Type B pancreatic cell (in vitro differentiated cells): ENCODE measurements around the gene SMARCB1. TPM values are rescaled to one million over a fixed set of nuclear protein-coding genes. Genes with fewer than 3 reads are reported as not detected.

Source experiments
- DNase-seq: peaks from one replicate; pipeline ENCODE4 v3.0.0; 2021; ENCODE audit warnings: mixed read lengths; ENCODE audit not compliant: unreplicated experiment; ENCODE audit errors: extremely low spot score
- H3K27ac Mint-ChIP-seq: 2 replicates; pipeline ENCODE4 v1.8.0; 2021; ENCODE audit warnings: mild to moderate bottlenecking, mixed read lengths
- H3K27me3 Mint-ChIP-seq: 2 replicates; pipeline ENCODE4 v1.8.0; 2021; ENCODE audit warnings: mixed read lengths
- H3K36me3 Mint-ChIP-seq: 2 replicates; pipeline ENCODE4 v1.8.0; 2021; ENCODE audit warnings: mixed read lengths
- H3K4me1 Mint-ChIP-seq: one replicate; pipeline ENCODE4 v1.8.0; 2021; ENCODE audit warnings: mixed read lengths; ENCODE audit not compliant: unreplicated experiment
- H3K4me3 Mint-ChIP-seq: 2 replicates; pipeline ENCODE4 v1.8.0; 2021; ENCODE audit warnings: mild to moderate bottlenecking, mixed read lengths
- H3K9me3 Mint-ChIP-seq: 2 replicates; pipeline ENCODE4 v1.8.0; 2021; ENCODE audit warnings: mixed read lengths
- total RNA-seq: library from RNA; stranded (reverse); gene quantifications from 2 replicates; pipeline ENCODE4 v1.2.1, GENCODE V29; 2021; ENCODE audit warnings: low replicate concordance
- TF ChIP-seq, protein P1 (sequence below): fragments of 200-600 bp; sonication (generic); conservative IDR thresholded peaks from 2 replicates; pipeline ENCODE4 v1.5.0; 2021; ENCODE audit warnings: antibody characterized with exemption, mild to moderate bottlenecking

Gene SMARCB1
- total RNA-seq, 1 donor from 2014 or later, result 159 TPM

DNA sequence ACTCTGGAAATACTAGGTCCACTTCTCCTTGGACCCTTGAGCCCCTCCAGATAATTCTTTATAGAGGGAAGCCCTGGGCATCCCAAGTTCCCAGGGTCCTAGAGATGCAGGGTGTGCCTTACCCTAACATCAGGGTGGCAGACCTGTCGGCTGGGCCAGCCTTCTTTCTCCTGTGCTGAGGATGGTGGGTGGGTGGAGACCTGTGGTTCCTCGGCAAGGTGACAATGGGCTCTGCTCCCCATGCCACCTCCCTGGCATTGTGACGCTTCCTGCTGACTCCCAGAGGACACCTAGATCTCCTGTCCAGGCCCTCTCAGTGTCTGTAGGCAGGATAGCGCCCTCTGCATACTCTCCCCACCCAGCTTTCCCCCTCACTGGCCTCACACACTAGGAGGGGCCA, 55.8 kb downstream of the SMARCB1 start:
- no peak overlapping the region for H3K4me3 Mint-ChIP-seq
- no peak for DNase-seq
- peaks cover 4% of the 10 kb centered on the region for H3K36me3 Mint-ChIP-seq
- peaks cover 45% of the 10 kb centered on the region for H3K4me1 Mint-ChIP-seq
- TF ChIP-seq, protein P1, sequence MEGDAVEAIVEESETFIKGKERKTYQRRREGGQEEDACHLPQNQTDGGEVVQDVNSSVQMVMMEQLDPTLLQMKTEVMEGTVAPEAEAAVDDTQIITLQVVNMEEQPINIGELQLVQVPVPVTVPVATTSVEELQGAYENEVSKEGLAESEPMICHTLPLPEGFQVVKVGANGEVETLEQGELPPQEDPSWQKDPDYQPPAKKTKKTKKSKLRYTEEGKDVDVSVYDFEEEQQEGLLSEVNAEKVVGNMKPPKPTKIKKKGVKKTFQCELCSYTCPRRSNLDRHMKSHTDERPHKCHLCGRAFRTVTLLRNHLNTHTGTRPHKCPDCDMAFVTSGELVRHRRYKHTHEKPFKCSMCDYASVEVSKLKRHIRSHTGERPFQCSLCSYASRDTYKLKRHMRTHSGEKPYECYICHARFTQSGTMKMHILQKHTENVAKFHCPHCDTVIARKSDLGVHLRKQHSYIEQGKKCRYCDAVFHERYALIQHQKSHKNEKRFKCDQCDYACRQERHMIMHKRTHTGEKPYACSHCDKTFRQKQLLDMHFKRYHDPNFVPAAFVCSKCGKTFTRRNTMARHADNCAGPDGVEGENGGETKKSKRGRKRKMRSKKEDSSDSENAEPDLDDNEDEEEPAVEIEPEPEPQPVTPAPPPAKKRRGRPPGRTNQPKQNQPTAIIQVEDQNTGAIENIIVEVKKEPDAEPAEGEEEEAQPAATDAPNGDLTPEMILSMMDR, result no peak
- peak overlapping the region; percentile 58 for H3K27ac Mint-ChIP-seq
- H3K27me3 Mint-ChIP-seq, result peaks cover 24% of the 10 kb centered on the region
- H3K9me3 Mint-ChIP-seq, result no peaks in the 10 kb centered on the region

DNA sequence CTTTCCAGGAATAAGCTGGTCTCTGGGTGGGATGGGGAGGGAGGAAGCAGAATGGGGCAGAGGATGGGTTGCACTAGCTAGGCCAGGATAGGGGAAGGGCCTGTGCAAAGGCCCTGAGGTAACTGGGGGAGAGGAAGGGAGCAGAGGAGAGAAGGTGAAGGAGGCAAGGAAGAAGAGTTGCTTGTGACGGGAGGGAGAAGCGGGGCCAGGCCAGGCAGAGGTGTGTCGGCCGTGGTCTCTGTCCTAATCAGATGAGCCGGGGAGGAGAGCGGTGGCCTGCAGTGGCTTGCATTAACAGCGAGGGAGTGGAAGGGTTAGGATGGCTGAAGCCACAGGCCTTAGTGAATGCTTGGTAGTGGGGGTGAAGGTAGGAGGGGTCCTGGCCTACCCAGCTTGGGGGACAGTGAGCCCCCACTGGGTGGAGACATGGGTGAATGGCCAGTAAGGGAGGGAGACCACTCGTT, 58.0 kb downstream of the SMARCB1 start:
- peaks cover 28% of the 10 kb centered on the region for H3K4me1 Mint-ChIP-seq
- H3K27me3 Mint-ChIP-seq, result peaks cover 17% of the 10 kb centered on the region
- H3K36me3 Mint-ChIP-seq, result no peaks in the 10 kb centered on the region
- H3K4me3 Mint-ChIP-seq, result no peak overlapping the region
- no peak overlapping the region for H3K27ac Mint-ChIP-seq
- no peak for DNase-seq
- TF ChIP-seq, protein P1, result no peak
- no peaks in the 10 kb centered on the region for H3K9me3 Mint-ChIP-seq

DNA sequence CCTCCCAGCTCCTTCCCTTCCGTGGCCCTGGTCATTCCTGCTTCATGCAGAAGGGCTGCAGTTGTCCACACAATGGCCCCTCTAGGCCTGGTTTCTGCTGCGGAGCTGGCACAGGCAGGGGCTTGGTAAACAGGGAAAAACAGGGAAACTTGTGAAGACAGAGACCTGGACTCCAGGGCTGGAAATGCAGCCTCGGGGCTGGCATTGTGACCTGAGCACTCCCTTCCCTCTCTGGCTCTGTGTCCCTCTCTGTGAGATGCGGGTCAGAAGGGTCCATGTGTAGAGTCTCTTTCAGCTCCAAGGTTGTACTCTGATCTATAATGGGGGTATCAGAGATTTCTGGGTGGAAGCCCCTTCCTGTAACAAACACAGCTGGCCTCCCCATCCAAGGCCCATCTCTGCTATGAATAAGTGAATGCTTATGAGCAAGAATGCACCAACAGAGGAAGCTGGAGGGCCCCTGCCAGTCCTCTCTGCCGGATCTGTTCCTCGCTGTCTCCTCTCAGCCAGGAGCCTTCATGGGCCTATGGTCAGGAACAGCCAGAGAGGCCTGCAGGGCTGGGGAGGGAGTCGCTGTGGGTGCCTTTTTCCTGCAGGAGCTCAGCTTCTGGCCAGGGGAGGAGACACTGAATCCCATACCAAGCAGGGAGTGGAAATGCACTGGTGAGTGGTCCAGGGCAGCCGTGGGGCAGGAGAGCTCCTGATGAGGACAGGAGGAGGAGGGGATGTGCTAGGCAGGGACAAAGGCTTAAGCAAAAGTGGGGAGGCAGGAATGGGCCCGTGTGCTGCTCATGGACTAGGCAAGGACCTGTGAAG, 58.7 kb downstream of the SMARCB1 start:
- H3K36me3 Mint-ChIP-seq, result no peaks in the 10 kb centered on the region
- no peak overlapping the region for H3K27ac Mint-ChIP-seq
- peaks cover 27% of the 10 kb centered on the region for H3K4me1 Mint-ChIP-seq
- TF ChIP-seq, protein P1, result no peak
- no peak for DNase-seq
- peaks cover 13% of the 10 kb centered on the region for H3K27me3 Mint-ChIP-seq
- no peak overlapping the region for H3K4me3 Mint-ChIP-seq
- H3K9me3 Mint-ChIP-seq, result no peaks in the 10 kb centered on the region

DNA sequence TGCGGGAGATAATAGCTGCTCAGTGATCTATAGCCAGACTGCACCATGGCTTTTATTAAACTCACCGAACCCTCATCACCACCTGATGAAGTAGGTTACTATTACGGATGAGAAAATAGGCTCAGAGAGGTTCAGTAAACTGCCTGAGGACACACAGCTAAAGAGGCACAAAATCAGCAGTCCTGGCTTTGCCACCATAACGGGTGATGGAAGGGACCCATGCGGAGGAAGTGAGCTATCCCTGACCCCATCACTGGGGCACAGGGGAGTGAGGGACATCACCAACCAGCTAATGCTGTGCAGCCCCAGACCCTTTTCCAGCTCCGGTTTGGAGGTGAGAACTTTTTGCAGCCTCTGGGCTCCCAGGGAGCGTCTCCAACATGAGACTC, 59.3 kb downstream of the SMARCB1 start:
- Mint-ChIP-seq H3K9me3 (no peaks in the 10 kb centered on the region), H3K36me3 (no peaks in the 10 kb centered on the region), H3K4me1 (peaks cover 22% of the 10 kb centered on the region), H3K4me3 (no peak overlapping the region), H3K27ac (no peak overlapping the region), H3K27me3 (peaks cover 7% of the 10 kb centered on the region)
- DNase-seq, result no peak
- TF ChIP-seq, protein P1, result no peak

DNA sequence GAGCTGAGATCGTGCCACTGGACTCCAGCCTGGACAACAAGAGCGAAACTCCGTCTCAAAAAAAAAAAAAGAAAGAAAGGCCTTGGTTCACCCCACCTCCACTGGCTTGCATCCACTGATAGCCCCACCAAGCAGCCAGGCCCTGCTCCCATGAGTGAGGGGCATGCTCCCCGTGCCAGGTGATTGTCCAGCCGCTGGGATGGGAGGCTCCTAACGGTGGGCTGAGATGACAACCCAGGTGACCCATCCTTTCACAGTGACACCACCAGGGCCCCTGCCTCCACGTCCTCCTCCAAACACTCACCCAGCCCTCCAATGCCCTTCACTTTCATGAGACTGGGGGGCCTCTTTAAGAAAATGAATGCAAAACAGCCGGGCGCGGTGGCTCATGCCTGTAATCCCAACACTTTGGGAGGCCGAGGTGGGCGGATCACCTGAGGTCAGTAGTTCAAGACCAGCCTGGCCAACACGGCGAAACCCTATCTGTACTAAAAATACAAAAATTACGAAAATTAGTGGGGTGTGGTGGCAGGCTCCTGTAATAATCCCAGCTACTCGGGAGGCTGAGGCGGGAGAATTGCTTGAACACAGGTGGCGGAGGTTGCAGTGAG, 60.6 kb downstream of the SMARCB1 start:
- H3K9me3 Mint-ChIP-seq, result no peaks in the 10 kb centered on the region

More for the DNA sequence above, 60.6 kb downstream of the SMARCB1 start:
- Mint-ChIP-seq H3K27ac (peak overlapping the region; percentile 23), H3K4me1 (peaks cover 14% of the 10 kb centered on the region), H3K36me3 (no peaks in the 10 kb centered on the region), H3K27me3 (no peaks in the 10 kb centered on the region), H3K4me3 (no peak overlapping the region)
- no peak for DNase-seq
- TF ChIP-seq, protein P1, result no peak
